SK-N-SH treated with all-trans-retinoic acid at 6 μM for 48 hours (cell line): ENCODE results near the gene HAPSTR1.

Source experiments
- ATAC-seq: fragments of 200-7000 bp; cut with Tn5 transposase; 3 replicates; pipeline ENCODE4 v1.9.1; 2020; ENCODE audit warnings: mild to moderate bottlenecking, moderate library complexity
- ARNTL ChIP-seq: fragments of 450-650 bp; formaldehyde crosslinking; IDR thresholded peaks from 2 replicates; pipeline ENCODE4 v1.5.0; 2020; ENCODE audit warnings: low read depth, mild to moderate bottlenecking, moderate library complexity, borderline replicate concordance
- BACH2 ChIP-seq: fragments of 250-450 bp; sonication (Bioruptor Pico); IDR thresholded peaks from 2 replicates; pipeline ENCODE4 v1.9.0; 2021; ENCODE audit warnings: mild to moderate bottlenecking, borderline replicate concordance
- CREB5 ChIP-seq: fragments of 250-450 bp; sonication (Bioruptor Pico); IDR thresholded peaks from 2 replicates; pipeline ENCODE4 v1.5.1; 2020; ENCODE audit warnings: low read depth, mild to moderate bottlenecking, moderate library complexity
- CSDC2 ChIP-seq: fragments of 250-450 bp; sonication (Bioruptor Pico); IDR thresholded peaks from 2 replicates; pipeline ENCODE4 v1.5.0; 2020; ENCODE audit warnings: mild to moderate bottlenecking, moderate library complexity
- CSRNP3 ChIP-seq: fragments of 250-450 bp; sonication (Bioruptor Pico); IDR thresholded peaks from 2 replicates; pipeline ENCODE4 v1.5.1; 2021; ENCODE audit warnings: mild to moderate bottlenecking, moderate library complexity
- ESRRG ChIP-seq: fragments of 250-450 bp; sonication (Bioruptor Pico); IDR thresholded peaks from 2 replicates; pipeline ENCODE4 v1.6.1; 2021; ENCODE audit warnings: mild to moderate bottlenecking
- GLIS3 ChIP-seq: fragments of 250-450 bp; sonication (Bioruptor Pico); IDR thresholded peaks from 2 replicates; pipeline ENCODE4 v1.5.0; 2020; ENCODE audit warnings: mild to moderate bottlenecking, moderate library complexity
- ISL1 ChIP-seq: fragments of 250-450 bp; sonication (Bioruptor Pico); IDR thresholded peaks from 2 replicates; pipeline ENCODE4 v2.1.2; 2022; ENCODE audit warnings: mild to moderate bottlenecking, moderate library complexity
- OSR1 ChIP-seq: fragments of 250-450 bp; sonication (Bioruptor Pico); IDR thresholded peaks from 2 replicates; pipeline ENCODE4 v1.8.0; 2022; ENCODE audit warnings: moderate library complexity, mild to moderate bottlenecking, inconsistent platforms
- PATZ1 ChIP-seq: fragments of 250-450 bp; sonication (Bioruptor Pico); IDR thresholded peaks from 2 replicates; pipeline ENCODE4 v1.8.0; 2020; ENCODE audit warnings: mild to moderate bottlenecking, moderate library complexity, borderline replicate concordance
- POU6F1 ChIP-seq: fragments of 250-450 bp; sonication (Bioruptor Pico); IDR thresholded peaks from 2 replicates; pipeline ENCODE4 v1.8.0; 2021; ENCODE audit warnings: low read depth, mild to moderate bottlenecking, moderate library complexity, borderline replicate concordance
- PPARA ChIP-seq: fragments of 250-450 bp; sonication (Bioruptor Pico); IDR thresholded peaks from 2 replicates; pipeline ENCODE4 v1.5.0; 2020; ENCODE audit warnings: mild to moderate bottlenecking, borderline replicate concordance
- RARB ChIP-seq: fragments of 250-450 bp; sonication (Bioruptor Pico); IDR thresholded peaks from 2 replicates; pipeline ENCODE4 v1.8.0; 2021; ENCODE audit warnings: mild to moderate bottlenecking, moderate library complexity
- SNAI2 ChIP-seq: fragments of 250-450 bp; sonication (Bioruptor Pico); IDR thresholded peaks from 2 replicates; pipeline ENCODE4 v1.5.0; 2020; ENCODE audit warnings: mild to moderate bottlenecking, moderate library complexity
- TCF4 ChIP-seq: fragments of 250-450 bp; sonication (Bioruptor Pico); IDR thresholded peaks from 2 replicates; pipeline ENCODE4 v1.8.0; 2021; ENCODE audit warnings: mild to moderate bottlenecking, moderate library complexity, borderline replicate concordance
- TOX ChIP-seq: fragments of 250-450 bp; sonication (Bioruptor Pico); IDR thresholded peaks from 2 replicates; pipeline ENCODE4 v1.8.0; 2021; ENCODE audit warnings: mild to moderate bottlenecking, moderate library complexity, borderline replicate concordance
- TSHZ2 ChIP-seq: fragments of 250-450 bp; sonication (Bioruptor Pico); IDR thresholded peaks from 2 replicates; pipeline ENCODE4 v1.5.0; 2020; ENCODE audit warnings: mild to moderate bottlenecking, moderate library complexity
- ZC3H10 ChIP-seq: fragments of 250-450 bp; sonication (Bioruptor Pico); IDR thresholded peaks from 2 replicates; pipeline ENCODE4 v1.5.1; 2021; ENCODE audit warnings: mild to moderate bottlenecking, moderate library complexity
- ZFP3 ChIP-seq: fragments of 250-450 bp; sonication (Bioruptor Pico); IDR thresholded peaks from 2 replicates; pipeline ENCODE4 v1.5.0; 2020; ENCODE audit warnings: mild to moderate bottlenecking, moderate library complexity
- ZFP30 ChIP-seq: fragments of 450-650 bp; formaldehyde crosslinking; IDR thresholded peaks from 2 replicates; pipeline ENCODE4 v1.5.0; 2022; ENCODE audit warnings: mild to moderate bottlenecking, moderate library complexity
- ZNF565 ChIP-seq: fragments of 450-650 bp; formaldehyde crosslinking; conservative IDR thresholded peaks from 2 replicates; pipeline ENCODE4 v1.5.0; 2020; ENCODE audit warnings: low read depth, mild to moderate bottlenecking, moderate library complexity
- ZNF70 ChIP-seq: fragments of 450-650 bp; formaldehyde crosslinking; IDR thresholded peaks from 2 replicates; pipeline ENCODE4 v1.5.0; 2020; ENCODE audit warnings: mild to moderate bottlenecking, moderate library complexity

The HAPSTR1 gene

GRCh38 chr16:9122969-9123368, 31.5 kb downstream of the HAPSTR1 start (continued):
- TF ChIP-seq GLIS3 (CRISPR knock-in tag) (no peak), TOX (no peak), ESRRG (no peak)

GRCh38 chr16:9123401-9123800, 32.0 kb downstream of the HAPSTR1 start:
- ATAC-seq, result no peak
- TF ChIP-seq PPARA (no peak), ISL1 (no peak), POU6F1 (no peak), OSR1 (CRISPR knock-in tag) (no peak), BACH2 (CRISPR knock-in tag) (no peak), ZFP30 (CRISPR knock-in tag) (no peak), RARB (CRISPR knock-in tag) (no peak), CREB5 (no peak), SNAI2 (CRISPR knock-in tag) (no peak), TSHZ2 (CRISPR knock-in tag) (no peak), ZFP3 (CRISPR knock-in tag) (no peak), ZNF565 (CRISPR knock-in tag) (no peak), ARNTL (CRISPR knock-in tag) (no peak), TCF4 (no peak), ZNF70 (CRISPR knock-in tag) (no peak), ESRRG (no peak)

- ATAC-seq, result no peak
- TF ChIP-seq ZC3H10 (CRISPR knock-in tag) (no peak), CSRNP3 (CRISPR knock-in tag) (no peak), ZFP3 (CRISPR knock-in tag) (no peak), BACH2 (CRISPR knock-in tag) (no peak), ARNTL (CRISPR knock-in tag) (no peak), ZNF70 (CRISPR knock-in tag) (no peak), ISL1 (no peak), PATZ1 (CRISPR knock-in tag) (no peak), CSDC2 (CRISPR knock-in tag) (no peak), ESRRG (no peak)
- TF ChIP-seq, all 23 proteins: peak for 0
Measured at GRCh38 chr16:9123871-9124270, 32.4 kb downstream of the HAPSTR1 start.

- ATAC-seq, result no peak
- TF ChIP-seq CSRNP3 (CRISPR knock-in tag), result no peak
- TF ChIP-seq ZNF70 (CRISPR knock-in tag), result no peak
- TF ChIP-seq BACH2 (CRISPR knock-in tag), result no peak
- TF ChIP-seq OSR1 (CRISPR knock-in tag), result no peak
- no peak for TF ChIP-seq RARB (CRISPR knock-in tag)
- TF ChIP-seq CREB5, result no peak
- no peak for TF ChIP-seq ZFP30 (CRISPR knock-in tag)
- no peak for TF ChIP-seq ZC3H10 (CRISPR knock-in tag)
- no peak for TF ChIP-seq TSHZ2 (CRISPR knock-in tag)
- no peak for TF ChIP-seq CSDC2 (CRISPR knock-in tag)
Measured at GRCh38 chr16:9124444-9124843, 33.0 kb downstream of the HAPSTR1 start.
